GM18520 (cell line): ENCODE measurements around the gene PCP4.
"Not testable (repeated sequence)": the region's sequence is repeated elsewhere in the genome, so short reads cannot be mapped to it uniquely, and the experiment has no call there.

Experiments used
- ATAC-seq: cut with Tn5 transposase; IDR thresholded peaks from one replicate; pipeline ENCODE4 v1.9.1; 2021; ENCODE audit not compliant: unreplicated experiment

Gene PCP4

DNA sequence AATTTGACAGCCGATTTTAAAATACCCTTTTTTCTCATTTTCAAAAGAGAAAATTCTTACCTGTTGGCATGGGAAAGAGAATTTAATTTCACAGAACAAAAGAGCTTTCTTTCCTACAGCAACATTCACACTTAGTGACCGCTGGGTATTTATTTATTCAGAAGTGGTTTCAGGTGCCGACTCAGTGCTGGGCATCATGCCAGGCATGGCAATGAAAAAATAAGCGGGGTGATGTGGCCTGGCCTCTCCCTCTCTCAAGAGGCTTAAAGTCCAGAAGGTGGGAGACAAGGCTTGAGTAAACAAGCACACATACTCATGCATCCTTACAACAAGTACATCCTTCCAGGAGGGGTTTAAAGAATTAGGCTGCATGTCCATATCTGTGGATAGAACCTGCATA lies 4.1 kb upstream of the PCP4 start:
- ATAC-seq: no peak

- no peak for ATAC-seq
Measured at GRCh38 chr21:39866093-39866492, 1.1 kb upstream of the PCP4 start.

- ATAC-seq: no peak
Measured at GRCh38 chr21:39869141-39869818, 2.0 kb downstream of the PCP4 start.

- no peak for ATAC-seq
Measured at GRCh38 chr21:39873687-39874086, 6.4 kb downstream of the PCP4 start.

DNA sequence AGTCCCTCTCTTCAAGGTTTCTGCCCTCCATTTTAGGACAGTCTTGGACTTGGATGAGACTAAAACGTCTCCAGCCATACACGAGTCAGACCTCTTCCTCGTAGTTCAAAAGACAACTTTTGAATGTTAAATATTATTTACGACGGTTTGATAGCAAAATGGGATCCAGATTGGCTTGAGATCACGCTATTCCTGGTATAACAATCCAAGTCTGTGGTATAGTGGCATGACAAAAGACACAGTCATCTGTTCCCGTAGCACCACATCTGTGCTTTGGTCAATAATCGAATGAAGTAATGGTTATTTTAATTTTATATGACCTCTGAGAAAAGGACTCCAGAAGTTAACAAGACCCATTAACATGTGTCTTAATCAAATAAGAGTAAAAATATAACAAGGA lies 7.0 kb downstream of the PCP4 start:
- ATAC-seq: no peak

DNA sequence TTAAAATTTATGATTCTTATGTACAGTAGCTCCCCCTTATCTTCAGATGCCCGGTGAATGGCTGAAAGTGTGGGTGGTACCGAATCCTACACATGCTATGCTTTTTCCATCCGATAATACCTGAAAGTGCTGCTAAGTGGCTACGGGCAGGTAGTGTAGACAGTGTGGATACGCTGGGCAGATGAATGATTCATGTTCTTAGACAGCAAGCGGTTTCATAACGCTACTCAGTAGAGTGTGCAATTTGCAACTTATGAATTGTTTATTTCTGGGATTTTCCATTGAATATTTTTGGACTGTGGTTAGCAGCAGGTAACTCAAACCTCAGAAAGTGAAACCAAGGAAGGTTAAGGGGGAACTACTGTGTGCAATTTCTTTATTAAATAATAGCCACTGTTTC lies 7.5 kb downstream of the PCP4 start:
- no peak for ATAC-seq

DNA sequence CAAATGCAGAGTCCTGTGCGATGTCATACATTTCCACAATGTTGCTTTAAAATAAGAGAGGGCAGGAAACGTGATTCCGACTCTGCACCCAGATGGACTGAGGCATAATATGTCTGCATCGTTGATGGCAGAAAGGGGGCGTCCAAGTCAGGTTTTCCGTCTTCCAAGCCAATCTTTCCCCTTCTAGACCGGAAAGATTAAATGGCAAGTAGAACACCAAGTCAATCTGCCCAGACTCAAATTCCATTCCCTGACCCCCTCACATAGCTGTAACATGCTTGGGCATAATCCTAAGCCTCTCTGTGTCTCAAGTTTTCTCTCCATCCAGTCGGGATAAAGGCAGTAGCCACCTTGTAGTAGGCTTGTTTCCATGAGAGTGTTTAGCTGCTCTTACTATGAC lies 14.4 kb downstream of the PCP4 start:
- no peak for ATAC-seq

GRCh38 chr21:39882151-39882838 lies 15.1 kb downstream of the PCP4 start:
- ATAC-seq: no peak

DNA sequence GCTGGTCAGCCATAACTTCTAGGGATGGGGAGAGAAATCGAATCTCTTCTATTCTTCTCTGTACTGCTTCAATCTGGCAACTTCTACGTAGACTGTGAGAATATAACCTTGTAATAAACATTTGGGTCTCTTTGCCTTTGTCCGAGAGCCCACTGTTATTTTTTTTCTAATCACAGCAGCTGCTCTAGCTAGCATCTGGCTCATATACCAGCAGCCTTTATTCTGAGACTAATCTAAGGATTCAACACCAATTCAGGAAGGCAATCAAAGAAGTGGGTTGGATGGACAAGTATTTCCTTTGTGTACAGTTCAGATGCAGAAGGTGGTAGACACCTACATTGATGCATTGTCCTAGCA lies 15.6 kb downstream of the PCP4 start:
- ATAC-seq: no peak

DNA sequence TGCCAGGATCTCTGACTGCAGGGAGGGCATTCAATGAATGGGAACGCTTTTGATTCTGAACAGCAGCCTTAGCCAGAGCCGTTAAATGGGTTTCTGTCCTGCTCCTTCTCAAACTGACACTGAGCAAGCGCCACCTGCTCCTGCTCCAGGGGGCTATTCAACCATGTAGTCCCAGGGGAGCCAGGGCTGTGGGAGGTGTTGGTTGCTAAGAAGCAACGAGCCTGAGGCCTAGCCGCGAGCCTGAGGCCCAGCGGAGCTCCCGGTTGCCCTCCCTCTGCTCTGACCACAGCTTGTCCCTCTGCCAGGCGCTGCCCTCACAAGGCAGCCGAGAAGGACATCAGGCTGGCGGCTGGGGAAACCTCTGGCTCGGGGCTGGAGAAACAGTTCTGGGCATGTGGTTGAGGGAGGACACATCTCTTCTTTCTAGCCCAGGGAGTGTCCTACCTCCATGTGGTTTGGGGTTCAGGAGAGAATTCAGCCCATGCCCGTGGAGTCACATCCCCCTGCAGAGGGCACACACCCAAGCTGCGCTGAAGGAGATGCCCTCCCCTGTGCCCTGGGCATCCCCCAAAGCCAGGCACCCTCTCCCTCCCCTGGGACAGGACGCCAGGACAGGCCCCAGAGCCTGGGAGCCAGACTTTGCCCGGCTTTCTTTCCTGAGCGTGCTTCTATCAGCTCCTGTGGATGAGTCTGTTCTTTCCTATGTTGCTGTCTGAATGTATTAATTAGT lies 18.0 kb downstream of the PCP4 start:
- no peak for ATAC-seq

DNA sequence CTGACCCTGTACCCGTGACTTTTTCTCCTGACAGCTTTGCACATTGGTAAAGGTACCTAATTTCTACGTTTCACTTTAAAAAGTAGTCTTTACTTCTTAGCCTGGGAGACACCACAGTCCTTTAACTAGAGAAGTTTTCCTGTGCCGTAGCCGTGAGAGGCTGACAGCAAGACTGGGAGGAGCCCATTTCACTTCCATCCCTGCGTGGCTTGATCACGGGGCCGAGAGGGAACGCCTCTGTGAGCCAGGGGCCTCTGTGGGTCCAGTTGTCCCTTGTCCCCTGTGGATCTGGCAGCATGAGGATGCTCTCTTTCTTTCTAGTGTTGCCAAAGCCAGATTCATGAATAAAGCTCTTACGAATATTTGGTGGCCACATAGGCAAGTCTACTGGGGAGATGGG lies 21.6 kb downstream of the PCP4 start:
- ATAC-seq: no peak

DNA sequence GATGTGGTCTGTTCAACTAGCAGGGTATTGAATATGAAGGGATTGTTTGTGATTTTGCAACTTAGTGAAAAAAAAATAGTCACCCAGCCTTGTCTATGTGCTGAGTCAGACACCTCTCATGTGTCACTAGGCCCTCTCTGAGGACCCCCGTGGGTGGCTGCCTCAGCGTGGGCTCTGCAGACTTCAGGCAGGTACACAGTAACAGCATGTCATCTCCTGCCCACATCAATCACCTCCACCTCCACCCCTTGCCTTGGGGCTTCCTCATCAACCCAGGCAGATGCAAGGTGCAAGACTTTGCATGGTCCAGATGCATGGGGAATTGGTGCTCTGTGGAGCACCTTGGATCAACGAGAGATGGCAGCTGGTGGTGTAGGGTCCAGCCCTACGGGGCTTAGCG lies 23.9 kb downstream of the PCP4 start:
- ATAC-seq: no peak

GRCh38 chr21:39891863-39892262 lies 24.6 kb downstream of the PCP4 start:
- ATAC-seq: not testable (repeated sequence)

DNA sequence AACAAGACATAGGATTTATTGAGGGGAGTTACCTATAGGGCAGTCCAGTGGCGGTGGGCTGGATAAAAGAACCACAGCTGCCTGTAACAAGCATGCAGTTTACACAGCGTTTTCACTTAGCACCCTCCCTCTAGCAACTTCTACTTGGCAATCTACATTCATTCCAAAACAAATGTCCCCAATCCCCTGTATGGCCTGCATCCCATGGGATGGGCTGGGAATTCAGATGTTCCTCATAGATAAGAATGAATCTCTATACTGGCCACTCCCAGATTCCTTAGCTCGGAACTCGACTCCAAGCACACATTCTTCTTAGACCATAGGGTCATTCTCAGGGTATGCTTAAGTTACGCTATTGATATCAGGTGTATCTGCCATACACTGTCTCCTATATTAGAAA lies 33.3 kb downstream of the PCP4 start:
- no peak for ATAC-seq

DNA sequence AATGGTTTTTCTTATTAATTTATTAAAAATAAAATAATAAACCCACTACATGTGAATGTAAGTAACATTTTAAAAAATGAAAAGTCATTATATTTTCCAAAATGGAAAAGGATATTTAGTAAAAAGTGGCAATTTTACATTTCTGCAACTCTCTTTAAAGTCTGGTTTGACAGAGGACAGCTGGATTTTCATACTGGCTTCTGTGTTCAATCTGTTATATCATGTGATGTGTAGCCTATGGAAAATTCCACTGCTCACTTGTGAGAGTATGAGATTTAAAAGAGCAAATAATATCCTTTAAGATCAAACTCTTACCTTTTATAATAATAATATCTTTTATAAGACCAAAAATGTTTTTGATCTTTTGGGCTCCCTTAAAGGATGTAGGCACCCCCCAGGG lies 33.7 kb downstream of the PCP4 start:
- ATAC-seq: no peak

- no peak for ATAC-seq
Measured at GRCh38 chr21:39902986-39903385, 35.7 kb downstream of the PCP4 start.

- ATAC-seq: no peak
Measured at GRCh38 chr21:39904457-39904856, 37.2 kb downstream of the PCP4 start.

DNA sequence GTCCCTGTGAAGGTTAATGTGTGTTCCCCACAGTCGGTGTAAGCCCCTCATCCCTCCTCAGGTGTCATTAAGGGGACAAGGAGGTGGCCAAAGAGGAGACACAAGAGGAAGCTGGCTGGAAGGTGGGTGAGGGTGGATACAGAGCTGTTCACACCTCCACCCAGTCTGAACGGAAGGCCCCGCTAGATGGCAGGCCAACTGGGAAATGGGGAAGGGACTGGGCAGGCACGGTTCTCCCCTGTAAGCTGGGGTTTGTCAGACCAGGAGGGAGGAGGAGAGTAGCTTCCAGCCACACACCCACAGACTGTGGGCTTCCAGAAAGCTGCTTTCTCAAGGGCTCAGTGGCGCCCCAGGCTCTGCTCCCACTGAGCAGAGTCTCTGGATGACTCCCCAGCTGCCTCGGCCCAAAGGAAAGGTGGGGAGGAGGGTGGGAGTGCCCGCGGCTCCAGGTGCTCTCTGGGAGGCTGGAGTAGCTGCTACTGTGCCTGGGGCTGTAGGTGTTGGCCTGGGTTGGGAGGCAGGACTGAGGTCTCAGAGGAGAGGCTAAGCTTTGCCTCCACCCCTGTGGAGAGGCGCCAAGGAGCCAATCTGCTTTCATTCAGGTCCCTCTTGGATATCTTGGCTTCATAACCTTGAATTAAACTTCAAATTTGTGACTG lies 41.2 kb downstream of the PCP4 start:
- no peak for ATAC-seq

DNA sequence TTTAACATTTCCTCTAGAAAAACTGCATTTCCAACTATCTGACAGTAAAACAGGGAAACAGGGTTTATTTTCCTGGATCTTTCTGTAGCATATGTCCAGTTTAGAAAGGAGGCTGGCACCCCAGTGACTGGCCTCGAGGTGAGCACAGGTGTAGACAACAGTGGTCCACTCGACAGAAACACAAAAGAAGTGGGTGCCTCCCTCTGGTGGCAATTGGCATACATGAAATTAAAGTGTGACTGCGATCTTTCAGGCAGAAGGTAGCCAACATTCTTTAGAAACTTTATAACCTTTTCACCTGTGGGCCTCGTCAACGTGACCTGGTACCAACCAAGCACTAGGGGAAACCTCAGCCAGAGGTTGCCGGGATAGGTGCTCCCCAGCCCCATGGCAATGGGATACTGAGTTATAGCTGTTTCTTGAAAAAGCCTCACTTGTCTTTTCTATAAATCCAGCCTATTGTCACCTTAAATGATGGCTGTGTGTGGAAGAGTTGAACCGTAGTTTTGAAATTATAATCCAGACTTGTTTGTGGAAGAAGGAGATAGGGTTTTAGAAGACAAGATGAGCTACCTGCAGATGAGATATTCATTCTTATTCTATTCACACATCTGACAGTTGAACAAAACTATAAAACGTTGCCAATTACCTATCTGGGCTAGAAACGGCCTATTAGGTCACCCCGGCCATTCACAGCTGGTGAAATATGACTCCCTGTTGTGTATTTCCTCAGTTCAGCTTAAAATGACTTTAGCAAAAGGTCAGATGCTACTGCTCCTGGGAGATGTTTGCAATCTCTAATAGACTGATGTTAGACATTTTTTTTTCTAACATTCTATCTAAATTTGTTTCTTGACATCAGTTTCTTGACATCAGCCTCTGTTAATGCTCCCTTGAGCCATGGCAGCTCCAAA lies 44.3 kb downstream of the PCP4 start:
- ATAC-seq: no peak

- no peak for ATAC-seq
Measured at GRCh38 chr21:39913706-39914305, 46.6 kb downstream of the PCP4 start.
